ENCODE results near the gene ABHD5.

ABHD5 gene

DNA sequence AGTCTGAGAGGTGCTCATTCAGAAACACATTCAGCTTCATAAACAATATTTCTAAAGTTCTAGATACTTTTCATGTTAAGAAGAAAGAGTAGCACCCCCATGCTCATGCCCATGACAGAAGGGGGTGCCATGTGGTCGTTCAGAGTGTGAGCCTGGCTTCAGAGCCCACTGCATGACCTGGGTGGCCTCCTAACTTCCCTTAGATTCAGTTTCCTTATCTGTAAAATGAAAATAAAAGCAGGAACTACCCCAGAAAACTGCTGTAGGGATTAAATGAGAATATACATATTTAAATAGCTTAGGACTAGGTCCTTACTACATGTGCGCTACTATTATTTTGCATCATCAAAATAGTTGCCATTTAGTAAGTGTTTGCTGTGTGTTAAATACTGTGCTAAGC is 69.2 kb downstream of the ABHD5 start:
- H3K4me1 Mint-ChIP-seq = peaks cover 26% of the 10 kb centered on the region
- H3K36me3 Mint-ChIP-seq (ENCODE audit: low read depth) = no peaks in the 10 kb centered on the region
- DNase-seq = no peak
- TF ChIP-seq, protein P1, sequence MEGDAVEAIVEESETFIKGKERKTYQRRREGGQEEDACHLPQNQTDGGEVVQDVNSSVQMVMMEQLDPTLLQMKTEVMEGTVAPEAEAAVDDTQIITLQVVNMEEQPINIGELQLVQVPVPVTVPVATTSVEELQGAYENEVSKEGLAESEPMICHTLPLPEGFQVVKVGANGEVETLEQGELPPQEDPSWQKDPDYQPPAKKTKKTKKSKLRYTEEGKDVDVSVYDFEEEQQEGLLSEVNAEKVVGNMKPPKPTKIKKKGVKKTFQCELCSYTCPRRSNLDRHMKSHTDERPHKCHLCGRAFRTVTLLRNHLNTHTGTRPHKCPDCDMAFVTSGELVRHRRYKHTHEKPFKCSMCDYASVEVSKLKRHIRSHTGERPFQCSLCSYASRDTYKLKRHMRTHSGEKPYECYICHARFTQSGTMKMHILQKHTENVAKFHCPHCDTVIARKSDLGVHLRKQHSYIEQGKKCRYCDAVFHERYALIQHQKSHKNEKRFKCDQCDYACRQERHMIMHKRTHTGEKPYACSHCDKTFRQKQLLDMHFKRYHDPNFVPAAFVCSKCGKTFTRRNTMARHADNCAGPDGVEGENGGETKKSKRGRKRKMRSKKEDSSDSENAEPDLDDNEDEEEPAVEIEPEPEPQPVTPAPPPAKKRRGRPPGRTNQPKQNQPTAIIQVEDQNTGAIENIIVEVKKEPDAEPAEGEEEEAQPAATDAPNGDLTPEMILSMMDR (IDR thresholded peaks at IDR 0.05) = no peak
- no peaks in the 10 kb centered on the region for H3K9me3 Mint-ChIP-seq
- no peaks in the 10 kb centered on the region for H3K27me3 Mint-ChIP-seq (ENCODE audit: low read depth, poor library complexity)
- H3K4me3 Mint-ChIP-seq = no peak overlapping the region
- H3K27ac Mint-ChIP-seq = no peak overlapping the region

DNA sequence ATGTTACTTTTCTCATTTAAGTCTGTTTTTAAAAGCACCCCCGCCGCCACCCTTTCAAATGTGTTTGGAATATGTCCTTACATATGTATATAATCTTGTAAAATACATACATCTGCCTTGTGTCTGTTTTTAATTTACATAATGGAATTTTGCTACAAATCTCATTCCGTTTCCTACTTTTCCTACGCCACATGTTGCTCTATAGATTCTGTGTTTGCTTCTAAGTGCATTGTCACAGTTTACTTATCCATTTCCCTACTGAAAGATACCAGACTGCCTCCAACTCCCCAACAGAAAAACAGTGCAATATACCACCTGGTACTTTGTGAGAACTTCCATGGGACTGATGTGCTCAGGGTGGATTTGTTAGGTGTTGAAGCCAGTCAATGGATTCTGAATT is 70.2 kb downstream of the ABHD5 start:
- Mint-ChIP-seq H3K4me1 (peaks cover 34% of the 10 kb centered on the region), H3K27me3 (ENCODE audit: low read depth, poor library complexity) (no peaks in the 10 kb centered on the region), H3K9me3 (no peaks in the 10 kb centered on the region), H3K27ac (no peak overlapping the region), H3K4me3 (no peak overlapping the region), H3K36me3 (ENCODE audit: low read depth) (no peaks in the 10 kb centered on the region)
- no peak for DNase-seq
- TF ChIP-seq, protein P1 (IDR thresholded peaks at IDR 0.05) = no peak

DNA sequence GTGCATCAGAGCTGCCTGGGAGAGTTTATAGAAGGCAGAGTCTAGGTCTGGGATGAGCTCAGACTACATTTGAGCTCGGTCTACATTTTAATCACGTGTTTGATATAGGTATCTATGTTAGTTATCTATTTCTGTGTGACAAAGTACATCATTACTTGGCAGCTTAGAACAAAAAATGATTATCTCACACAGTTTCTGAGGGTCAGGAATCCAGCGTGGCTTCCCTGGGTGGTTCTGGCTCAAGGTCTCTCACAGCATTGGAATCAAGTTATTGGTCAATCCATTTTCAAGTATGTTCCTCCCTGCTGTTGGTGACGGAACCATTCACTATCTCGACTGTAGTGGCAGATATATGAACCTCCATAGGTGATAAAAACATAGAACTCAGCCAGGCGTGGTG is 71.7 kb downstream of the ABHD5 start:
- H3K27ac Mint-ChIP-seq = no peak overlapping the region
- H3K36me3 Mint-ChIP-seq (ENCODE audit: low read depth) = no peaks in the 10 kb centered on the region
- DNase-seq = no peak
- TF ChIP-seq, protein P1 (IDR thresholded peaks at IDR 0.05) = no peak
- no peak overlapping the region for H3K4me3 Mint-ChIP-seq
- H3K27me3 Mint-ChIP-seq (ENCODE audit: low read depth, poor library complexity) = no peaks in the 10 kb centered on the region
- H3K4me1 Mint-ChIP-seq = peaks cover 32% of the 10 kb centered on the region
- H3K9me3 Mint-ChIP-seq = no peaks in the 10 kb centered on the region

GRCh38 chr3:43764056-43764455 is 73.3 kb downstream of the ABHD5 start:
- Mint-ChIP-seq H3K4me3 (no peak overlapping the region), H3K27me3 (ENCODE audit: low read depth, poor library complexity) (peaks cover 8% of the 10 kb centered on the region), H3K9me3 (no peaks in the 10 kb centered on the region), H3K4me1 (peaks cover 30% of the 10 kb centered on the region), H3K27ac (no peak overlapping the region), H3K36me3 (ENCODE audit: low read depth) (no peaks in the 10 kb centered on the region)
- DNase-seq = no peak
- TF ChIP-seq, protein P1 (IDR thresholded peaks at IDR 0.05) = no peak

DNA sequence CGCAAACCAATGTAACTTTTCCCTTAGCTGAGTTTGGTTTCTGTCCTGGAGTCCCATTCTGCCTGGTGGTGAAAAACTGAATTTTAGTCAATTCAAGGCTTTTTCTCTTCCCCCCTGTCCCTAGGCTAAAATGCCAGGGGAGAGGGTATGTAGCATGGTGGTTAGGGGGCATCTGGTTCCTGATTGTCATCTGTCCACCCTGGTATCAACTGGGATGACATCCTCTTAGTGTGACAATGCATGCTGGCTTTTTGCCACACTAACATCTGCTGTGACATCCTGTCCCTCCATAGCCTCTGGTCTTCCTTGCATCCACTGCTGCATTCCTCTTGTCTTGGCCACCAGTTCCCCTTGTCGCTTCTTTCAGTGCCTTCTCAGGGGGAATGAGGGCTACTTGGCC is 73.7 kb downstream of the ABHD5 start:
- Mint-ChIP-seq H3K9me3 (no peaks in the 10 kb centered on the region), H3K4me3 (no peak overlapping the region), H3K27me3 (ENCODE audit: low read depth, poor library complexity) (peaks cover 8% of the 10 kb centered on the region), H3K36me3 (ENCODE audit: low read depth) (no peaks in the 10 kb centered on the region), H3K4me1 (peaks cover 30% of the 10 kb centered on the region), H3K27ac (no peak overlapping the region)
- DNase-seq = no peak
- TF ChIP-seq, protein P1 (IDR thresholded peaks at IDR 0.05) = no peak

DNA sequence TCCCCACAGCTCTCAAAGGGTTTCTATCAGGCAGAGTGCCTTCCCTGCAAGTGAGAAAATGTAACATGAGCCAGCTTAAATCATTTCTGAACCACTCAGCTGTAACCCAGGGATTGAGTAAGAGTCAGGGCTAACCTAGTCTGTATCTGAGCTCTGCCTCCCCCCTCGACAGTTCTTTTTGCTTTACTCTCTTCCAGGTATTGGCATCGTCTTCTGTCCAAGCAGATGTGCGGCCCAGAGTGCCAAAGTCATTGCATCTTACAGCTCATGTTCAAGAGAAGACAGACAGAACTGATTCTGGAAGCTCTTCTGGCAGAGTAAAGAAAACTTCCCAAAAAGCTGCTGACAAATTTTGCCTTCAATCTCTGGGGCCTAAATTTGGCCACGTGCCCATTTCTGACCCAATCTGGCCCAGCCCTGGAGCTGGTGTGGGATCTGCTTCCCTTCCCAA is 74.8 kb downstream of the ABHD5 start:
- H3K36me3 Mint-ChIP-seq (ENCODE audit: low read depth) = no peaks in the 10 kb centered on the region
- H3K27me3 Mint-ChIP-seq (ENCODE audit: low read depth, poor library complexity) = peaks cover 8% of the 10 kb centered on the region
- no peak overlapping the region for H3K27ac Mint-ChIP-seq
- H3K9me3 Mint-ChIP-seq = no peaks in the 10 kb centered on the region
- peaks cover 26% of the 10 kb centered on the region for H3K4me1 Mint-ChIP-seq
- H3K4me3 Mint-ChIP-seq = no peak overlapping the region
- TF ChIP-seq, protein P1 (IDR thresholded peaks at IDR 0.05) = no peak
- DNase-seq = no peak
